Erythroblast (primary cell): Measurements from ENCODE around the gene FZD2.

Source experiments
- GATA1 ChIP-seq: IDR thresholded peaks from 2 replicates; pipeline ENCODE4 v1.6.1; 2011; ENCODE audit warnings: low read depth, mild to moderate bottlenecking, control low read depth, low read length, moderate library complexity
- POLR2A ChIP-seq: IDR thresholded peaks from 2 replicates; pipeline ENCODE4 v1.6.1; 2011; ENCODE audit warnings: mild to moderate bottlenecking, low read length

DNA sequence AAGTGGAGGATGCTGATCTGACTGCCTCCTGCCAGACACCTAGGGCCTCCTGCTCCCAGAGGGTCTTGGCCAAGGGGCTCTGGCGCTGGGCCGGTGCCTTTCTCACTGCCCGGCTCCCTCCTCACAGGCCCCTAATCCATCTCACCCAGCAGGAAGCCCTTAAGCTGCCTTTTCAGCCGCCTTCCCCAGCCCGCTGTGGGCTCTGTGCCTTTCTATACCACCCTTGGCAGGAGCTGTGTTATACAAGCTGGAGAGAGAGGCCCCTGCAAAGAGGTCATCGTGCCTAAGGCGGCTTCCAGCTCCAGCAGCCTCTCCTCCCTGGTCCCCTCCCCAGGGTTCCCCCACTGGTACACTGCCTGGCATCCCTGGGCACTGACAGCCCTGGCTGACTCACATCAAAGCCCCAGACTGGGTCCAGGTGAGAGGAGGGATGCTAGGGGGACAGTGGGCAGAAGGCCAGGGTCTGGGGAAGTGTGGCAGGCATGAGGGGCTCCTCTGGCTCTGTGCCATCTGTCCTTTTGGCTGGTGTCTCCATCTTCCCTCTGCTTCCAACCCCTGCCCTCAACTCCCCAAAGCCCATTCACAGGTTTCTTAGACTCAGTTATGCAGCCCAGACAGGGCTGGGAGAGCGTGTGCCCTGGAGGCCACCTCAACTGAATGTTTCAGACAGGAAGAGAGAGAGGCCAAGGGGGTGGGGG, 15.3 kb upstream of the FZD2 start:
- TF ChIP-seq POLR2A (no peak), GATA1 (no peak)
